Measurements from ENCODE around the gene ATRAID. TPM values are rescaled to one million over a fixed set of nuclear protein-coding genes. Genes with fewer than 3 reads are reported as not detected.

ATRAID gene
- total and polyA plus RNA-seq, 2 of the 8 experiments (the other 6 are each of a cell fraction or from before 2014, with no cell fraction given) = 109 to 280 TPM

- Histone ChIP-seq H3K23ac (ENCODE audit: insufficient read length) (no peak overlapping the region), H2BK5ac (ENCODE audit: low read depth, low read length) (no peak overlapping the region), H4K91ac (replicated peaks; ENCODE audit: insufficient read length, low read length) (no peak overlapping the region), H3K9me3 (ENCODE audit: insufficient read depth in 2 of 2, low read depth in 1 of 2, low read length in 1 of 2) (no peaks in the 10 kb centered on the region), H4K20me1 (replicated peaks in 1 of 2; ENCODE audit: control insufficient read depth in 1 of 2, insufficient read depth in 2 of 2, low read length in 2 of 2) (peaks cover 4 to 21% of the 10 kb centered on the region in 2 experiments), H3K79me1 (ENCODE audit: low read depth, low read length) (no peaks in the 10 kb centered on the region), H3K36me3 (ENCODE audit: control insufficient read depth in 2 of 4, insufficient read depth in 4 of 4, low read length in 3 of 4) (peaks cover 82 to 99% (median 96%) of the 10 kb centered on the region in 4 experiments), H2AK5ac (ENCODE audit: low read depth, low read length) (no peak overlapping the region), H3K4ac (replicated peaks; ENCODE audit: insufficient read length, low read depth, low read length) (no peak overlapping the region), H3K4me3 (ENCODE audit: extremely low read depth in 1 of 4, insufficient read depth in 2 of 4, low read depth in 3 of 4, low read length in 4 of 4) (no peak overlapping the region), H3K4me2 (ENCODE audit: insufficient read depth in 1 of 2, low read depth in 2 of 2, low read length in 2 of 2) (no peak overlapping the region), H3K9ac (replicated peaks in 1 of 4; ENCODE audit: extremely low read depth in 1 of 4, low read depth in 3 of 4, low read length in 3 of 4) (no peak overlapping the region), H2BK20ac (ENCODE audit: low read length) (no peak overlapping the region), H2BK12ac (ENCODE audit: low read depth, low read length) (no peak overlapping the region), H3K27ac (ENCODE audit: low read depth, low read length) (no peak overlapping the region), H3K14ac (ENCODE audit: insufficient read length) (no peak overlapping the region), H3K79me2 (ENCODE audit: control insufficient read depth in 1 of 2, insufficient read depth in 2 of 2, low read length in 2 of 2) (no peaks in the 10 kb centered on the region), H2BK120ac (replicated peaks; ENCODE audit: low read depth, low read length) (no peak overlapping the region), H2AFZ (ENCODE audit: low read length) (no peak overlapping the region), H3K27me3 (replicated peaks in 1 of 4; ENCODE audit: control insufficient read depth in 3 of 4, extremely low read depth in 1 of 4, insufficient read depth in 3 of 4, low read length in 3 of 4) (no peaks in the 10 kb centered on the region), H4K5ac (ENCODE audit: insufficient read length, low read depth, low read length) (no peak overlapping the region), H2BK15ac (ENCODE audit: low read length) (no peak overlapping the region), H3K4me1 (replicated peaks in 1 of 4; ENCODE audit: control insufficient read depth in 3 of 4, insufficient read depth in 4 of 4, low read length in 3 of 4) (no peaks in the 10 kb centered on the region), H3K56ac (replicated peaks; ENCODE audit: insufficient read length, low read depth, low read length) (no peak overlapping the region), H3K18ac (ENCODE audit: extremely low read depth, low read length) (no peak overlapping the region), H3K23me2 (ENCODE audit: low read depth, low read length) (no peaks in the 10 kb centered on the region), H4K8ac (ENCODE audit: extremely low read depth, insufficient read depth, low read length) (no peak overlapping the region)
- WGBS, 2 experiments (ENCODE audit: extremely low coverage in 1 of 2, insufficient coverage in 1 of 2, insufficient read length in 1 of 2, insufficient replicate concordance in 2 of 2, low coverage in 1 of 2, low lambda C conversion rate in 2 of 2, missing lambda C conversion rate in 1 of 2) = 94% methylated on average over 10 of the region's 12 CpGs; no CpG with 5 or more reads in 1 of the 2 experiments
- FAIRE-seq (no peak), DNase-seq (ENCODE audit: low read depth in 1 of 2, low spot score in 2 of 2) (no peak)
- POLR2A ChIA-PET (ENCODE audit: partially characterized antibody) = interaction anchor here (0.6 to 32.6 kb wide), 9 partner anchors 7 to 120 kb away, joined by 3 to 835 read pairs (median 5); partner anchors contain the start of genes CAD, GTF3C2 and TRIM54
- no peak for TF ChIP-seq TAF7 (optimal IDR thresholded peaks at IDR 0.05; ENCODE audit: borderline replicate concordance, low read depth, low read length)
- CTCF ChIA-PET (ENCODE audit: partially characterized antibody) = interaction anchor here (0.8 to 6.9 kb wide), 10 partner anchors 8 to 155 kb away, joined by 3 to 55 read pairs (median 4); partner anchors contain the start of gene TRIM54
These were observed 24.3 kb downstream of the ATRAID start for GRCh38 chr2:27236136-27236535.

Measured in H1 (cell line).